ENCODE measurements around the gene PPP4R4.
A peak's percentile ranks its signal among the peaks of the same experiment; 100 is the strongest.

Gene PPP4R4, protein sequence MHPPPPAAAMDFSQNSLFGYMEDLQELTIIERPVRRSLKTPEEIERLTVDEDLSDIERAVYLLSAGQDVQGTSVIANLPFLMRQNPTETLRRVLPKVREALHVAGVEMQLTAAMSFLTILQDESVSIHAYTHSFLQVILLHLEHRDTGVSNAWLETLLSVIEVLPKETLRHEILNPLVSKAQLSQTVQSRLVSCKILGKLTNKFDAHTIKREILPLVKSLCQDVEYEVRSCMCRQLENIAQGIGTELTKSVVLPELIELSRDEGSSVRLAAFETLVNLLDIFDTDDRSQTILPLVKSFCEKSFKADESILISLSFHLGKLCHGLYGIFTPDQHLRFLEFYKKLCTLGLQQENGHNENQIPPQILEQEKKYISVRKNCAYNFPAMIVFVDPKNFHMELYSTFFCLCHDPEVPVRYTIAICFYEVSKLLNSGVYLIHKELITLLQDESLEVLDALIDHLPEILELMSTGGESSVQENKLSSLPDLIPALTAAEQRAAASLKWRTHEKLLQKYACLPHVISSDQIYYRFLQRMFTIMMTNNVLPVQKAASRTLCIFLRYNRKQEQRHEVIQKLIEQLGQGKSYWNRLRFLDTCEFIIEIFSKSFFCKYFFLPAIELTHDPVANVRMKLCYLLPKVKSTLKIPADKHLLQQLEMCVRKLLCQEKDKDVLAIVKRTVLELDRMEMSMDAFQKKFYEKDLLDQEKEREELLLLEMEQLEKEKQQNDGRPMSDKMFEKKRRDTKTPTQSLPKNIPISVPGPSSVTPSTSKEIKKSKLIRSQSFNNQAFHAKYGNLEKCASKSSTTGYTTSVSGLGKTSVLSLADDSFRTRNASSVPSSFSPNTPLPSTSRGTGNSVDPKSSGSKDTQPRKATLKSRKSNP

DNA sequence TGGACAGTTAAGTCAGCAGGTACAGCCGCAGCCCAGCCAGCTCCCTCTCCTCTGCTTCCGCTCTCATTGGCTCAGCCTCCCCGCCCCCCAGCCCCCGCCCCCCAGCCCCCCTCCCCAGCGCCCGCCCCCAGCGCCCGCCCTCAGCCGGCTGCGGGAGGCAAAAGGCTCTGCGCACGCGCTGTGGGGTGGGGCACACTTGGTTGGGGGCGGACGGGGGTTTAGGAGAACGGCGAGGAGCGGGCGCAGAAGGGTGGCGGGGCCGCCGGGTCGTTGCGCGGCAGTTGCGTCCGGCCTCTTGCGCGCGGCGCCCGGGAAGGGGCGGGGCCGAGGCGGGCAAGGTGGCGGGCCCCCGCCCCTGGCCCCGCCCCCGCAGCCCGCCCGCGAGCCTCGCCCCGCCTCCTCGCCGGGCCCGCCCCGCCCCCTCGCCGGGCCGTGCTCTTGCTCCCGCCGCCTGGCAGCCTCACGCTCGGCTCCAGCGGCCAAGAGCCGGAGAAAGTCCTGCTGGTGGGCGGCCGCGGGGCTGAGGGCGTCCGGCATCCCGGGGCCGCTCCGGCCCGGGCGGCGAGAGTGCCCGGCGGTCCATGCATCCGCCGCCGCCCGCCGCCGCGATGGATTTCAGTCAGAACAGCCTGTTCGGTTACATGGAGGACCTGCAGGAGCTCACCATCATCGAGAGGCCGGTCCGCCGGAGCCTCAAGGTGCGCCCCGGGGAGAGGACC lies at the start of gene PPP4R4:
Gene PPP4R4 (plus strand): TSS at position 438 of the 719 bp plus-strand sequence. CDS start 144 bp downstream, at position 582.
- peak; percentile 52 for DNase-seq

DNA sequence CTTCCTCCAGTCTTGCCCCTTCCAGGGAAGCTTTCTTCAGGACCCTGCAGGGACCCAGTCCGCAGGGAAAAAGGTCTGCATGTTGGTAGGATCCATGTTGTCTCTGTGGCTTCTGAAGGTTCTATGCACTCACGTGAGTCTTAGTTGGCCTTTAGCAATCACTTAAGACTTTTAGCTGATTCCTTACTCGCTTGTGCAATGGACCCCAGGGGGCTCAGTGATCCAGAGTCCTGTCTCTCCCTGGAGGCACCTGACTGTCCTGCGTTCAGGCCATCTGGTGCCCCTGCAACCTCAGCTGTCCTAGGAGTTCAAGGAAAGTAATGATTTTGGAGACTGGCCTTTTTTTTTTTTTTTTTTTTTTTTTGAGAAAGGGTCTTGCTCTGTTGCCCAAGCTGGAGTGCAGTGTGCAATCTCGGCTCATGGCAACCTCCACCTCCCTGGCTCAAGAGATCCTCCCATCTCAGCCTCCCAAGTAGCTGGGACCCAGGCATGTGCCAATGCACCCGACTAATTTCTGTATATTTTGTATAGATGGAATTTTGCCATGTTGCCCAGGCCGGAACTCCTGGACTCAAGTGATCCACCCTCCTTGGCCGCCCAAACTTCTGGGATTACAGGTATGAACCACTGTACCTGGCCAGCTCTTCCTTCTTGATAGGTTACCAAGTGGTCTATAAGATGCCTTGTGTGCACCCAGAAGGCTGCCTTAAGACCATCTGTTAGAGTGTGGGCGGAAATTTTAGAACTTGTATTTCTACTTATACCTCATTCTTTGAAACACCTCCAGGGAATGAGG lies 49.3 kb upstream of the PPP4R4 start:
- DNase-seq: no peak

- no peak for DNase-seq
Observed at GRCh38 chr14:94125659-94126418, 48.3 kb upstream of the PPP4R4 start.

- DNase-seq: no peak
Observed at GRCh38 chr14:94126419-94126677, 47.8 kb upstream of the PPP4R4 start.

DNA sequence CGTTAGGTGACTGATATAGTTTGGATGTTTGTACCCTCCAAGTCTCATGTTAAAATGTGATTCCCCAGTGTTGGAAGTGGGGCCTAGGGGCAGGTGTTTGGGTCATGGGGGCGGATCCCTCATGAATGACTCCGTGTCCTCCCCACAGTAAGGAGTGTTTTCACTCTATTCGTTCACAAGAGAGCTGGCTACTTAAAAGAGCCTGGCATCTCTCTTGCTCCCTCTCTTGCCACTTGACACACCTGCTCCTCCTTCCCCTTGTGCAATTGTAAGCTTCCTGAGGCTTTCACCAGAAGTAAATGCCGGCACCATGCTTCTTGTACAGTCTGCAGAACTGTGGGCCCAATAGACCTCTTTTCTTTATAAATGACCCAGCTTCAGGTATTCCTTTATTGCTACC lies 47.3 kb upstream of the PPP4R4 start:
- DNase-seq: no peak

GRCh38 chr14:94127330-94127729 lies 46.8 kb upstream of the PPP4R4 start:
- DNase-seq: no peak

GRCh38 chr14:94128216-94128839 lies 45.8 kb upstream of the PPP4R4 start:
- DNase-seq: no peak

DNA sequence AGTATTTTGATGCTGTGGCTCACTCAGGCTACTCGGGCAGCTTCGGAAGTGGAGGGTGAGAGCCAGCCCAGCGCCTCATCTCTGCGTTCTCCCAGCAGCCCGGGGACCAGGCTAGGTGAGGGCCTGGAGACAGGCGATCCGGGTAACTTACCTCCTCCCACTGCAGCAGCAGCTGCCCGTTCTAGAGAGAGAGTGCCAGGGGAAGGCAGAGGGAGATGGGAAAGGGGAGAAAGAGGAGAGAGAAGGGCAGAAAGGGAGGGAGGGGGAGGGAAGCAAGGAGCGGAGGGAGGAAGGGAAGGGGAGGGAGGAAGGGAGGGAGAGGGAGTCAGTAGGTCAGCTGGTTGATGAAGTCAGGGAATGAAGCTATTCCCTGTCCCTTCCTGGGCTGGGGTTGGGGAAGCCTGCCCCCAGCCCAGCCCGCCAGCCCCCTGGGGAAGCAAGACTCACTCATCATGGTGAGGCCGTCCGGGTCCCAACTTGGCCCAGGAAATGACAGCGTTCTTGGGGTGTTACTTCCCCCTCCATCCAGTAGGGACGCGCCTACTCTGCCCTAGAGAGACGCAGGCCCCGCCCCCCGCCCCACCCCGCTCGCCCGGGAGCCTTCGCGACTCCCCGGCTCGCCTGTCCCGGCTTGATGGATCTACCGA lies 44.9 kb upstream of the PPP4R4 start, which contains the start of gene IFI27L2:
Gene IFI27L2 (minus strand): TSS at position 494 of the 647 bp plus-strand sequence. CDS start 40 bp downstream, at position 454.
- DNase-seq: no peak

DNA sequence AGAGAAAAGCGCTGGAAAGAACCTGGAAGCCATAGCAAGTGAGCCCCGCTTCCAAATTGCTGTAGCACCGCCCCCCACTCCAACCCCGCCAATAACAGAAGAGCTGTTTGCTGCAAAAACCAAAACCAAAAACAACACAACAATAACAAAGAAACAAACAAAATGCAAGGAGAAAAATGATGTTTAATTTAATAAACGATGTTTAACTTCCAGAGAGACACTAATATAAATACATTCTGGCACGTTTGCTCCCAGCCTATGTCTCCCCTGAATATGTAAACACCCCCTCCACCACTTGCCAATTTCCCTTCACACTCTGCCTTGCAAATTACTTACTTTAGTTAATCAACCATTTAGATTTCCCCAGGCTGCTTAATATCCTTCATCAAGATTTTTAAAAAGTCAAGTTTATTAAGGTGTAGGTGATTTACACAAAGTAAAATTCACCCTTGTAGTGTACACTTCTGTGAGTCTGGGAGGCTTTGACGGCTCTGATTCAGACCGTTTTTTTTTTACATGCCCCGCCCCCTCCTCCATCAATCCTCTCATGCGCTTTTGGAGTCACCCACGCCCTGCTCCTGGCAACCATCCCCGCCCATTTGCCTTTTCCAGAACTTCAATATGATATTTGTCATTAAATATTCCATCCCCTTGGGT lies 44.2 kb upstream of the PPP4R4 start:
- DNase-seq: no peak

GRCh38 chr14:94132285-94132887 lies 41.7 kb upstream of the PPP4R4 start:
- DNase-seq: peak; percentile 73

- DNase-seq: no peak
Observed at GRCh38 chr14:94135476-94135875, 38.6 kb upstream of the PPP4R4 start.

DNA sequence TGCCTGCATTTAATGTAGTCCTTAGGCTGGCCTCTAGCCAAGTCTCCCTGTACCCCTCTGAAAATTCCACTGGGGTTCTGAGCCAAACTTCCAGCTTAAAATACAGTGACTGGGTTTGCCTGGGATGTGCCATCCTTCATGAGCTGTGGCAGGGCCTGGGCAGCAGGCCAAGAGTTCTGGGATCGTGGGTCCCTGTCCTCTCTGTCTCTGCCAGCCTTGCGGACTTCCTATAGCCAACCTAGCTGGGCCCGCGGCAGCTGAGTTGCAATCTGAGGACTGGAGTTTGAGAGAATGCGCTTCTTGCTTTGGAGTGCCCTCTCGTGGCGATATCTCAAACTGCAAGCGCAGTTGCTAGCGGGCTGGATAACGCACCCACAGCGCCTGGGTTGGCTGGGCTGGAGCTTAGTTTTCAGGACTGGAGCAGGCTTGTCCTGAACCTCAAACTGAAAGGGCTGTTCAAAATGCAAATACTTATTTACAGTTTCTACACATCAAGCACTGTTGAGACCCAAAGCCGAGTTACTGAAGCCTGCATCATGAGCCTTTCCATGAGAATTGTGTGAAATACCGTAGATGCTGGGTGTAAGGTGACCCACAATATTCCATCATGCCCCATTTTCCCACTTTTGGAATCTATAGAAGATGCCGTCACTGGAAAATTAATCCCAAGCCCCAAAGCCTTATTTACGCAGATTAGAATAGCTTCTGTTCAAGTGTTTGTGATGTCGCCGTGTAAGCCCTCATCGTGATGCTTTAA lies 37.4 kb upstream of the PPP4R4 start:
- no peak for DNase-seq

GRCh38 chr14:94138251-94138650 lies 35.9 kb upstream of the PPP4R4 start:
- DNase-seq: no peak

- DNase-seq: no peak
Observed at GRCh38 chr14:94139006-94139405, 35.1 kb upstream of the PPP4R4 start.

GRCh38 chr14:94139421-94139820 lies 34.7 kb upstream of the PPP4R4 start:
- DNase-seq: no peak

- DNase-seq: no peak
Observed at GRCh38 chr14:94142247-94142646, 31.9 kb upstream of the PPP4R4 start.

DNA sequence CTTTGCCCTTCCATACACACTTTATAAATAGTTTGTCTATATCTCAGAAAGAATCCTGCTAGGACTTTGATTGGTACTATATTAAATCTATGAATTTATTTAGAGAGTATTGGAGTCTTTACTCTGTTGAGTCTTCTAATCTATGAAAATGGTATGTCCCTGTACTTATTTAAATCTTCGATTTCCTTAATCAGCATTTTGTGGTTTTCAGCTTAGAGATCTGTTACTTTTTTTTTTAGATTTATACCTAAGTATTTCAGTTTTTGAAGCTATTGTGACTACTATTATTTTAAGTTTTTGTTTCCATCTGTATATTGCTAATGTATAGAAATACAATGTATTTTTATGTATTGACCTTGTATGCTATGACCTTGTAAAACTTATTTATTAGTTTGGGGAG lies 31.3 kb upstream of the PPP4R4 start:
- no peak for DNase-seq

GRCh38 chr14:94143239-94143638 lies 30.9 kb upstream of the PPP4R4 start:
- no peak for DNase-seq

- DNase-seq: no peak
Observed at GRCh38 chr14:94143711-94144110, 30.4 kb upstream of the PPP4R4 start.

All from NCI-H1417 treated with DMSO at 0.1 percent for 48 hours (cell line).